Right cardiac atrium (tissue), 5 donors: ENCODE results near the gene BEST2. TPM values are rescaled to one million over a fixed set of nuclear protein-coding genes. Genes with fewer than 3 reads are reported as not detected.
"Not testable (repeated sequence)": the region's sequence is repeated elsewhere in the genome, so short reads cannot be mapped to it uniquely, and the experiment has no call there.

Source experiments
- ATAC-seq, 2 donors: fragments of 200-7000 bp; cut with Tn5 transposase; one replicate each; pipeline versions ENCODE4 v1.8.0 to v1.9.1; 2020; ENCODE audit warnings: moderate library complexity in 2 of 2, mild to moderate bottlenecking in 1 of 2
- DNase-seq, 3 donors: peaks; one replicate each; pipeline ENCODE4 v3.0.0-alpha.2; 2020
- H3K27ac ChIP-seq: one replicate; pipeline ENCODE4 v1.5.1; 2013; ENCODE audit warnings: mild to moderate bottlenecking, low read length, control low read depth, moderate library complexity
- H3K27me3 ChIP-seq: one replicate; pipeline ENCODE4 v1.6.1; 2013; ENCODE audit not compliant: control insufficient read depth, insufficient read depth
- H3K4me1 ChIP-seq: one replicate; pipeline ENCODE4 v1.6.1; 2013; ENCODE audit warnings: low read length; ENCODE audit not compliant: control insufficient read depth, insufficient read depth
- H3K4me3 ChIP-seq: one replicate; pipeline ENCODE4 v1.5.1; 2013; ENCODE audit warnings: low read length, control low read depth
- H3K9me3 ChIP-seq: one replicate; pipeline ENCODE4 v1.6.1; 2013; ENCODE audit warnings: low read length; ENCODE audit not compliant: control insufficient read depth
- whole genome bisulfite sequencing: extraction: QIAGEN DNeasy Blood & Tissue Kit; methylation state at CpG from one replicate; pipeline ENCODE4 v1.1.7; 2013; 5-methylcytosine and 5-hydroxymethylcytosine counted together
- intact Hi-C, 4 donors: fragments of 100-400 bp; cut with DNase I; formaldehyde crosslinking; loops; one replicate each; pipeline versions ENCODE4 v1.11.0 to v1.14.0; 2022 to 2023
- polyA plus RNA-seq: library from polyadenylated mRNA; stranded (reverse); fragments of 200-250 nt; gene quantifications from one replicate; pipeline ENCODE4 v1.2.3, GENCODE V29; 2013
- total RNA-seq, 4 donors: library from RNA; stranded (reverse); fragmentation: NEBNext Ultra II Directional; extraction: Animal tissue kit (Norgen Biotek cat#: 25700); gene quantifications; one replicate each; pipeline ENCODE4 v1.2.1, GENCODE V29; 2021
- donor health status: healthy with polysubstance abuse.
- donor health status: DM: no; HTN: yes; CAD: no.
- donor health status: DM: no; HTN: no; CAD: no.
- donor health status: DM: no; HTN: yes; CAD: no; lungs with severe emphysema.
- donor health status: DM: yes; HTN: yes; CAD: no.

The BEST2 gene
- total and polyA plus RNA-seq, 5 donors: not detected

- Histone ChIP-seq H3K4me1 (no peaks in the 10 kb centered on the region), H3K27ac (no peak overlapping the region), H3K4me3 (no peak overlapping the region), H3K9me3 (no peaks in the 10 kb centered on the region), H3K27me3 (no peaks in the 10 kb centered on the region)
- ATAC-seq (no peak), DNase-seq (peak in 2 of 3 donors; percentile 28 to 45)
- intact Hi-C loops: loop anchor here in 1 of 4 donors (2.0 kb wide), 1 partner anchor 16 kb away; no protein-coding TSS in a partner anchor
- 92% methylated on average over 9 of the region's 9 CpGs for WGBS
Observed at GRCh38 chr19:12794971-12795381, 43.4 kb downstream of the BEST2 start.

GRCh38 chr19:12796146-12797071 is 44.8 kb downstream of the BEST2 start:
- Histone ChIP-seq H3K27me3 (no peaks in the 10 kb centered on the region), H3K27ac (peak overlapping the region; percentile 13), H3K4me3 (no peak overlapping the region), H3K9me3 (no peaks in the 10 kb centered on the region), H3K4me1 (peaks cover 5% of the 10 kb centered on the region)
- 10% methylated on average over 18 of the region's 18 CpGs for WGBS
- ATAC-seq (peak; percentile 10), DNase-seq (peak; percentile 79 to 85 (median 82))
- intact Hi-C loops: loop anchor here in 1 of 4 donors (2.0 kb wide), 1 partner anchor 20 kb away; no protein-coding TSS in a partner anchor

GRCh38 chr19:12797141-12797587 is 45.6 kb downstream of the BEST2 start:
- peaks cover 5% of the 10 kb centered on the region for H3K4me1 ChIP-seq
- ATAC-seq (no peak), DNase-seq (peak in 1 of 3 donors; percentile 7)
- intact Hi-C loops: loop anchor here in 1 of 4 donors (2.0 kb wide), 1 partner anchor 20 kb away; no protein-coding TSS in a partner anchor
- WGBS: 94% methylated on average over 6 of the region's 6 CpGs
- H3K27ac ChIP-seq: no peak overlapping the region
- H3K27me3 ChIP-seq: no peaks in the 10 kb centered on the region
- no peak overlapping the region for H3K4me3 ChIP-seq
- H3K9me3 ChIP-seq: no peaks in the 10 kb centered on the region

GRCh38 chr19:12797607-12798006 is 46.0 kb downstream of the BEST2 start:
- H3K27ac ChIP-seq, H3K4me1 ChIP-seq, H3K9me3 ChIP-seq, ATAC-seq, H3K4me3 ChIP-seq, H3K27me3 ChIP-seq, DNase-seq: not testable (repeated sequence)
- WGBS: 95% methylated on average over 7 of the region's 7 CpGs
- intact Hi-C loops: loop anchor here in 1 of 4 donors (2.0 kb wide), 1 partner anchor 21 kb away; no protein-coding TSS in a partner anchor

GRCh38 chr19:12799742-12800465 is 48.3 kb downstream of the BEST2 start:
- 86% methylated on average over 18 of the region's 18 CpGs for WGBS
- intact Hi-C loops: loop anchor here in 3 of 4 donors (5.0 kb wide), 1 partner anchor 33 kb away; no protein-coding TSS in a partner anchor
- Histone ChIP-seq H3K9me3 (no peaks in the 10 kb centered on the region), H3K27me3 (no peaks in the 10 kb centered on the region), H3K4me1 (peaks cover 5% of the 10 kb centered on the region), H3K27ac (no peak overlapping the region), H3K4me3 (no peak overlapping the region)
- DNase-seq (peak in 1 of 3 donors; percentile 40), ATAC-seq (no peak)

- Histone ChIP-seq H3K4me3 (no peak overlapping the region), H3K27me3 (no peaks in the 10 kb centered on the region), H3K4me1 (peaks cover 5% of the 10 kb centered on the region), H3K9me3 (no peaks in the 10 kb centered on the region), H3K27ac (no peak overlapping the region)
- DNase-seq: no peak
- no peak for ATAC-seq
- 79% methylated on average over 1 of the region's 1 CpG for WGBS
- intact Hi-C loops: loop anchor here in 3 of 4 donors (5.0 kb wide), 1 partner anchor 33 kb away; no protein-coding TSS in a partner anchor
Observed at GRCh38 chr19:12800466-12800770, 48.8 kb downstream of the BEST2 start.

- H3K4me1 ChIP-seq: peaks cover 5% of the 10 kb centered on the region
- intact Hi-C loops: loop anchor here in 3 of 4 donors (5.0 kb wide), 1 partner anchor 34 kb away; no protein-coding TSS in a partner anchor
- H3K9me3 ChIP-seq: no peaks in the 10 kb centered on the region
- ATAC-seq (peak; percentile 37 to 41), DNase-seq (peak in 2 of 3 donors; percentile 64 to 74)
- peak overlapping the region; percentile 69 for H3K4me3 ChIP-seq
- H3K27ac ChIP-seq: peak overlapping the region; percentile 67
- no peaks in the 10 kb centered on the region for H3K27me3 ChIP-seq
- WGBS: 9% methylated on average over 38 of the region's 38 CpGs
Observed at GRCh38 chr19:12800923-12801465, 49.4 kb downstream of the BEST2 start.

- peak; percentile 85 to 89 for ATAC-seq
- WGBS: under 1% methylated on average over 78 of the region's 78 CpGs
- Histone ChIP-seq H3K27ac (peak within 1 kb of the TSS; percentile 67), H3K4me3 (peak within 1 kb of the TSS; percentile 69), H3K27me3 (no peaks in the 10 kb centered on the region), H3K9me3 (no peaks in the 10 kb centered on the region), H3K4me1 (peaks cover 5% of the 10 kb centered on the region)
- intact Hi-C loops: loop anchor here in 3 of 4 donors (5.0 kb wide), 1 partner anchor 34 kb away; no protein-coding TSS in a partner anchor
- DNase-seq: peak; percentile 81 to 93 (median 93)
Observed at GRCh38 chr19:12801466-12802266, 50.1 kb downstream of the BEST2 start, which contains the start of the genes PRDX2 and THSD8. Gene PRDX2 (minus strand): TSS chr19:12801800. CDS start chr19:12801261, 539 bp downstream. Gene THSD8 (plus strand): TSS chr19:12802069. CDS start chr19:12802072, 3 bp downstream.

GRCh38 chr19:12802267-12803106 is 50.9 kb downstream of the BEST2 start:
- Histone ChIP-seq H3K4me1 (peaks cover 9% of the 10 kb centered on the region), H3K27ac (peak overlapping the region; percentile 0), H3K27me3 (no peaks in the 10 kb centered on the region), H3K4me3 (peak overlapping the region; percentile 69), H3K9me3 (no peaks in the 10 kb centered on the region)
- intact Hi-C loops: loop anchor here in 3 of 4 donors (5.0 kb wide), 1 partner anchor 35 kb away; no protein-coding TSS in a partner anchor
- DNase-seq (peak in 1 of 3 donors; percentile 65), ATAC-seq (peak in 1 of 2 donors; percentile 2)
- 40% methylated on average over 22 of the region's 22 CpGs for WGBS
